Gastrocnemius medialis (tissue), 4 donors: Measurements from ENCODE around the gene LRP4. TPM values are rescaled to one million over a fixed set of nuclear protein-coding genes. Genes with fewer than 3 reads are reported as not detected.

ENCODE experiments used
- ATAC-seq, 2 donors: fragments of 150-250 bp; one replicate each; pipeline ENCODE4 v1.9.1; 2016
- DNase-seq, 2 donors: peaks; one replicate each; pipeline ENCODE4 v3.0.0-alpha.2; 2019
- H3K27ac ChIP-seq, 4 donors: fragments of 200-600 bp; sonication (generic); 1 replicate in 1 of 4; 2 replicates in 3 of 4; pipeline ENCODE4 v1.5.1; 2016 to 2018; ENCODE audit warnings: mild to moderate bottlenecking in 2 of 4, moderate library complexity in 1 of 4
- H3K27me3 ChIP-seq, 3 donors: fragments of 200-600 bp; sonication (generic) in 2 of 3; 1 replicate in 1 of 3; 2 replicates in 2 of 3; pipeline versions ENCODE4 v1.5.1 to v1.6.0; 2016 to 2019; ENCODE audit warnings: mild to moderate bottlenecking in 1 of 3, moderate library complexity in 1 of 3
- H3K36me3 ChIP-seq, 2 donors: fragments of 200-600 bp; sonication (generic) in 1 of 2; one replicate each; pipeline ENCODE4 v1.5.1; 2017 to 2018
- H3K4me1 ChIP-seq, 2 donors: fragments of 200-600 bp; sonication (generic) in 1 of 2; one replicate each; pipeline ENCODE4 v1.5.1; 2016 to 2017; ENCODE audit warnings: mild to moderate bottlenecking in 2 of 2
- H3K4me3 ChIP-seq, 4 donors: fragments of 200-600 bp; sonication (generic) in 3 of 4; 1 replicate in 1 of 4; 2 replicates in 3 of 4; pipeline ENCODE4 v1.5.1; 2016 to 2019; ENCODE audit warnings: mild to moderate bottlenecking in 2 of 4
- H3K9me3 ChIP-seq, 3 donors: fragments of 200-600 bp; sonication (generic) in 2 of 3; 1 replicate in 1 of 3; 2 replicates in 2 of 3; pipeline ENCODE4 v1.5.1; 2016 to 2019
- POLR2A ChIP-seq, 2 donors: fragments of 450-650 bp; IDR thresholded peaks; one replicate each; pipeline ENCODE4 v1.6.1; 2017; ENCODE audit warnings: antibody characterized with exemption in 2 of 2, mild to moderate bottlenecking in 2 of 2, moderate library complexity in 2 of 2
- in situ Hi-C, 4 donors: fragments of 200-750 bp; cut with MboI; loops; one replicate each; pipeline versions ENCODE4 v1.15.0 to v1.8.0; 2017; ENCODE audit warnings: low sequenced_read_pairs in 4 of 4
- intact Hi-C: fragments of 100-400 bp; cut with DNase I; formaldehyde crosslinking; loops from one replicate; pipeline ENCODE4 v1.15.1; 2023; ENCODE audit warnings: low total_unique reads
- total RNA-seq, 4 donors: library from RNA; depleted of rRNA; stranded (reverse); fragments of >200 nt; gene quantifications; one replicate each; pipeline versions ENCODE4 v1.1.0 to v1.2.3, GENCODE V29; 2016
- TF ChIP-seq, protein P1 (sequence below), 5 experiments: fragments of 450-650 bp in 3 of 5; fragments of 200-600 bp in 2 of 5; sonication (generic) in 2 of 5; IDR thresholded peaks in 4 of 5; conservative IDR thresholded peaks in 1 of 5; 1 replicate in 4 of 5; 2 replicates in 1 of 5; pipeline ENCODE4 v1.5.1; 2016 to 2019; ENCODE audit warnings: antibody characterized with exemption in 5 of 5, mild to moderate bottlenecking in 3 of 5, moderate library complexity in 3 of 5

The LRP4 gene
- total RNA-seq, 4 donors from 2014 or later = 3.9 to 19.0 (median 6.2) TPM

DNA sequence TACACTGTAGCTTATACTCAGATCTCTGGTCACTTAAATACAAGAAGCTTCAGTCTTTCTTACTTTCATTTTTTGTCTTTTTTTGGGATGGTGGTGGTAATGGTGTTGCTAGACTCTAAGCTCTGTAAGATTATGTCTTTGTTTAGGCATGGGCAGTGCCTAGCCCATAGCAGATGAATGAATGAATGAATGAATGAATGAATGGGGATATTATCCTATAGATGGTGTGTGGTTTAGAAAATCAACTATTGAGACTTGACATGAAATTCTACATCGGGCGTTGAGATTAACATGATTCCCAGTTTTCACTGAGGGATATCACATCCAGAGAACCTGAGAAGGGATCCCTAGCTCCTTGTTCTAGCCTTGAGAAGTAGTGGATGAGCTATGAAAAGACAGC, 62.5 kb downstream of the LRP4 start:
- H3K27me3 ChIP-seq = no peaks in the 10 kb centered on the region
- H3K4me3 ChIP-seq = no peak overlapping the region
- no peaks in the 10 kb centered on the region for H3K9me3 ChIP-seq
- ATAC-seq (no peak), DNase-seq (no peak)
- no peak overlapping the region for H3K27ac ChIP-seq
- intact Hi-C loops = no loop called here
- H3K4me1 ChIP-seq = peaks cover 0 to 6% of the 10 kb centered on the region in 2 donors
- peaks cover 0 to 16% of the 10 kb centered on the region in 2 donors for H3K36me3 ChIP-seq
- in situ Hi-C loops = no loop called here
- no peak for TF ChIP-seq POLR2A (IDR thresholded peaks at IDR 0.05)
- TF ChIP-seq, protein P1, sequence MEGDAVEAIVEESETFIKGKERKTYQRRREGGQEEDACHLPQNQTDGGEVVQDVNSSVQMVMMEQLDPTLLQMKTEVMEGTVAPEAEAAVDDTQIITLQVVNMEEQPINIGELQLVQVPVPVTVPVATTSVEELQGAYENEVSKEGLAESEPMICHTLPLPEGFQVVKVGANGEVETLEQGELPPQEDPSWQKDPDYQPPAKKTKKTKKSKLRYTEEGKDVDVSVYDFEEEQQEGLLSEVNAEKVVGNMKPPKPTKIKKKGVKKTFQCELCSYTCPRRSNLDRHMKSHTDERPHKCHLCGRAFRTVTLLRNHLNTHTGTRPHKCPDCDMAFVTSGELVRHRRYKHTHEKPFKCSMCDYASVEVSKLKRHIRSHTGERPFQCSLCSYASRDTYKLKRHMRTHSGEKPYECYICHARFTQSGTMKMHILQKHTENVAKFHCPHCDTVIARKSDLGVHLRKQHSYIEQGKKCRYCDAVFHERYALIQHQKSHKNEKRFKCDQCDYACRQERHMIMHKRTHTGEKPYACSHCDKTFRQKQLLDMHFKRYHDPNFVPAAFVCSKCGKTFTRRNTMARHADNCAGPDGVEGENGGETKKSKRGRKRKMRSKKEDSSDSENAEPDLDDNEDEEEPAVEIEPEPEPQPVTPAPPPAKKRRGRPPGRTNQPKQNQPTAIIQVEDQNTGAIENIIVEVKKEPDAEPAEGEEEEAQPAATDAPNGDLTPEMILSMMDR (IDR thresholded peaks at IDR 0.05 in 4 of 5, conservative IDR thresholded peaks at IDR 0.05 in 1 of 5) = no peak

DNA sequence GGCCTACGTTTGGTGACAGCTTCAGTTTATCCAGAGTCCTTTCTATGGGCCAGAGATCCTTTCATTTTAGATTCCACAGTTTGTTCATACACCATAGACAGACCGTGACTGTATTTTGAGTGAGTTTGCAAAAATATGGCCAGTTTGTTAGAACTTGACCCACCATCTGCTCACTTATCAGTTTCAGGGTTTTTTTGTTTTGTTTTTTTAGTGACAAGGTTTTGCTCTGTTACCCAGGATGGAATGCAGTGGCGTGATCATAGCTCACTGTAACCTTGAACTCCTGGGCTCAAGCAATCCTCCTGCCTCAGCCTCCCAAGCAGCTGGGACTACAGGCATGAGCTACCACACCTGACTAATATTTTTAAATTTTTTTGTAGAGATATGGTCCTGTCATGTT, 63.2 kb downstream of the LRP4 start:
- Histone ChIP-seq H3K36me3 (peaks cover 0 to 13% of the 10 kb centered on the region in 2 donors), H3K27ac (no peak overlapping the region), H3K9me3 (no peaks in the 10 kb centered on the region), H3K4me1 (no peaks in the 10 kb centered on the region), H3K27me3 (no peaks in the 10 kb centered on the region), H3K4me3 (no peak overlapping the region)
- ATAC-seq = no peak
- no peak for TF ChIP-seq POLR2A (IDR thresholded peaks at IDR 0.05)
- TF ChIP-seq, protein P1 (IDR thresholded peaks at IDR 0.05 in 4 of 5, conservative IDR thresholded peaks at IDR 0.05 in 1 of 5) = no peak
- intact Hi-C loops (no loop called here), in situ Hi-C loops (no loop called here)
- DNase-seq = no peak

DNA sequence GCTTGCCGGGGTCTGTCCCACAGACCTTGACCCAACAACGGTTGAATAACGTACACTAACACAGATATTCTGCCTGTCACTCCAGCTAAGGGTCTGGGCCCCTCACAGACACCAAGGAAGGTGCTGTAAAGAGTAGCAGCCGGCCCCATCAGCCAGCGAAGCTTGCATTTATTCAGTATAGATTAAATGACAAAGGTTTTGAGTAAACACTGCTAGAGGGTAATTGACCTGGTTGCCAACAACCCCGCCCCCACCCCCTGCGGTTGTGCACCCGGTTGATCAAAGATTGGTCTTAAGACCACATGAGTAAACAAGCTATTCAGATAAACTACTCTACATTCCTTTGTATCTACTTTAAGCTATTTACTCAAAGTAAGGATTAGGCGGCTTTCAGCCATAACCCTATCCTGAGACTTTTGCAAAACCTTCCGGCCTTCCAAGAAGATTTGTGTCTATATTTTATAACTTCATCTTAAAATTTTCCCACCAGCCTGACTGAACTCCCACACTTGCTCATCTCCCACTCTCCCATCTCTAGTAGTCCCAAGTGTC, 67.4 kb downstream of the LRP4 start:
- TF ChIP-seq, protein P1 (IDR thresholded peaks at IDR 0.05 in 4 of 5, conservative IDR thresholded peaks at IDR 0.05 in 1 of 5) = no peak
- TF ChIP-seq POLR2A (IDR thresholded peaks at IDR 0.05) = no peak
- H3K9me3 ChIP-seq = no peaks in the 10 kb centered on the region
- intact Hi-C loops (no loop called here), in situ Hi-C loops (no loop called here)
- no peak overlapping the region for H3K27ac ChIP-seq
- no peaks in the 10 kb centered on the region for H3K36me3 ChIP-seq
- no peak overlapping the region for H3K4me3 ChIP-seq
- DNase-seq (no peak), ATAC-seq (no peak)
- H3K4me1 ChIP-seq = no peaks in the 10 kb centered on the region
- H3K27me3 ChIP-seq = no peaks in the 10 kb centered on the region

DNA sequence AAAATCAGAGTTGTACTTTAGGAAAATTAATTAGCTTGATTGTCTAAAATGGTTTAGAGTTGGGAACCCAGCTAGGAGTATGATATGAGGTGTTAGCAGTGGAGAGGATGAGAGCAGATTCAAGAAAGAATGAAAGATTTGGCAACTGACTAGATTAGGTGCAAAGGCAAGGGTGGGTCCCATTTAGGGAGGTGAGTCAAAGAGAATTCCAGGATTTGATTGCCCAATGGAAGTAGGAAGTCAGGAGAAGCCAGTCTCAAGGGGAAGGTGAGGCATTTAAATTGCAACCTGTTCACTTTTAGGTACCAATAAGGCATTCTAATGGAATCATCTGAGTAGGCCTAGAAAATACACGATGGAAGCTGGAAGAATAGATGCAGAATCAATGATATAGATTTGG, 68.7 kb downstream of the LRP4 start:
- Histone ChIP-seq H3K36me3 (no peaks in the 10 kb centered on the region), H3K4me1 (peaks cover 8 to 9% of the 10 kb centered on the region in 2 donors), H3K27ac (no peak overlapping the region), H3K27me3 (no peaks in the 10 kb centered on the region), H3K9me3 (no peaks in the 10 kb centered on the region), H3K4me3 (no peak overlapping the region)
- DNase-seq (no peak), ATAC-seq (no peak)
- intact Hi-C loops = no loop called here
- in situ Hi-C loops = no loop called here
- no peak for TF ChIP-seq POLR2A (IDR thresholded peaks at IDR 0.05)
- TF ChIP-seq, protein P1 (IDR thresholded peaks at IDR 0.05 in 4 of 5, conservative IDR thresholded peaks at IDR 0.05 in 1 of 5) = no peak

- Histone ChIP-seq H3K27ac (peak overlapping the region in 3 of 4 donors; percentile 80 to 92 (median 91)), H3K36me3 (no peaks in the 10 kb centered on the region), H3K9me3 (no peaks in the 10 kb centered on the region), H3K4me3 (peak overlapping the region; percentile 74 to 95 (median 90)), H3K4me1 (peaks cover 15 to 21% of the 10 kb centered on the region in 2 donors), H3K27me3 (no peaks in the 10 kb centered on the region)
- no peak for TF ChIP-seq POLR2A (IDR thresholded peaks at IDR 0.05)
- TF ChIP-seq, protein P1 (IDR thresholded peaks at IDR 0.05 in 4 of 5, conservative IDR thresholded peaks at IDR 0.05 in 1 of 5) = no peak
- peak; percentile 14 to 15 for ATAC-seq
- no peak for DNase-seq
- intact Hi-C loops = loop anchor here (1.0 kb wide), 1 partner anchor 20 kb away; no protein-coding TSS in a partner anchor
- in situ Hi-C loops = no loop called here
These were observed 71.9 kb downstream of the LRP4 start for GRCh38 chr11:46846510-46846830.
